ENCODE results near the gene COG8. TPM values are rescaled to one million over a fixed set of nuclear protein-coding genes. Genes with fewer than 3 reads are reported as not detected.
"Not testable (repeated sequence)": the region's sequence is repeated elsewhere in the genome, so short reads cannot be mapped to it uniquely, and the experiment has no call there.

COG8 gene
- total RNA-seq, 1 donor from 2014 or later = 42.7 TPM

GRCh38 chr16:69293401-69293800, 46.0 kb downstream of the COG8 start:
- DNase-seq (ENCODE audit: low spot score) = no peak

- DNase-seq (ENCODE audit: low spot score) = not testable (repeated sequence)
These were observed 47.7 kb downstream of the COG8 start for GRCh38 chr16:69291657-69292056.

GRCh38 chr16:69286941-69287713, 52.2 kb downstream of the COG8 start:
- DNase-seq (ENCODE audit: low spot score) = peak; percentile 49

- DNase-seq (ENCODE audit: low spot score) = no peak
These were observed 54.1 kb downstream of the COG8 start for GRCh38 chr16:69285240-69285639.

GRCh38 chr16:69283851-69284250, 55.5 kb downstream of the COG8 start:
- no peak for DNase-seq (ENCODE audit: low spot score)

GRCh38 chr16:69277413-69277812, 62.0 kb downstream of the COG8 start:
- no peak for DNase-seq (ENCODE audit: low spot score)

Other genes with a start within 250 kb of the COG8 start
- 1.2 TPM for gene HAS3, start 233.9 kb downstream of the COG8 start, total RNA-seq
- gene CHTF8, start 207.0 kb downstream of the COG8 start, total RNA-seq = 98.0 TPM
- 26.0 TPM for gene UTP4, start 206.9 kb downstream of the COG8 start, total RNA-seq
- gene SNTB2, start 152.4 kb downstream of the COG8 start, total RNA-seq = 43.8 TPM
- gene VPS4A, start 28.2 kb downstream of the COG8 start, total RNA-seq = 29.8 TPM
- 13.8 TPM for gene PDF, start 9.0 kb downstream of the COG8 start, total RNA-seq
- 14.7 TPM for gene NIP7, start 208 bp upstream of the COG8 start, total RNA-seq
- 1.0 TPM for gene TMED6, start 12.2 kb upstream of the COG8 start, total RNA-seq
- 28.6 TPM for gene TERF2, start 46.4 kb upstream of the COG8 start, total RNA-seq
- gene CYB5B, start 85.1 kb upstream of the COG8 start, total RNA-seq = 84.7 TPM
- 31.4 TPM for gene NFAT5, start 226.4 kb upstream of the COG8 start, total RNA-seq

Measured in mucosa of gallbladder (tissue), 1 donor.